ENCODE results near the gene RAD51AP1.

Gene RAD51AP1

DNA sequence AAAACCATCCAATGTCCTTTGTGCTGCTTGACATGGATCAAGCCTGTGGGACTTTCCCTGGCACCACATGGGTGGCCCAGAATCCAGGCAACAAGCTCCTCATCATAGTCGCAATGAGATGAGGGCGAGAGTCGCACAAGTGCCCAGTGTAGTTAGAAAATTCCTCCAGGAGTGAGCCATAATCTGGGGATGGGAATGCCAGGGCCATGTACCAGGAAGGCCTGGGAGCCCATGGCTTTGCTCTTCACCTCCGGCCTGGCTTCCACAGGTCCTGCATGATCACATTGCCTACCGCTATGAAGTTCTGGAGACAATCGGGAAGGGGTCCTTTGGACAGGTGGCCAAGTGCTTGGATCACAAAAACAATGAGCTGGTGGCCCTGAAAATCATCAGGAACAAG, 57.2 kb downstream of the RAD51AP1 start:
- no peak overlapping the region for H3K27ac ChIP-seq
- TF ChIP-seq ZFX (IDR thresholded peaks at IDR 0.05), result no peak
- TF ChIP-seq, protein P1, sequence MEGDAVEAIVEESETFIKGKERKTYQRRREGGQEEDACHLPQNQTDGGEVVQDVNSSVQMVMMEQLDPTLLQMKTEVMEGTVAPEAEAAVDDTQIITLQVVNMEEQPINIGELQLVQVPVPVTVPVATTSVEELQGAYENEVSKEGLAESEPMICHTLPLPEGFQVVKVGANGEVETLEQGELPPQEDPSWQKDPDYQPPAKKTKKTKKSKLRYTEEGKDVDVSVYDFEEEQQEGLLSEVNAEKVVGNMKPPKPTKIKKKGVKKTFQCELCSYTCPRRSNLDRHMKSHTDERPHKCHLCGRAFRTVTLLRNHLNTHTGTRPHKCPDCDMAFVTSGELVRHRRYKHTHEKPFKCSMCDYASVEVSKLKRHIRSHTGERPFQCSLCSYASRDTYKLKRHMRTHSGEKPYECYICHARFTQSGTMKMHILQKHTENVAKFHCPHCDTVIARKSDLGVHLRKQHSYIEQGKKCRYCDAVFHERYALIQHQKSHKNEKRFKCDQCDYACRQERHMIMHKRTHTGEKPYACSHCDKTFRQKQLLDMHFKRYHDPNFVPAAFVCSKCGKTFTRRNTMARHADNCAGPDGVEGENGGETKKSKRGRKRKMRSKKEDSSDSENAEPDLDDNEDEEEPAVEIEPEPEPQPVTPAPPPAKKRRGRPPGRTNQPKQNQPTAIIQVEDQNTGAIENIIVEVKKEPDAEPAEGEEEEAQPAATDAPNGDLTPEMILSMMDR (conservative IDR thresholded peaks at IDR 0.05), result no peak

DNA sequence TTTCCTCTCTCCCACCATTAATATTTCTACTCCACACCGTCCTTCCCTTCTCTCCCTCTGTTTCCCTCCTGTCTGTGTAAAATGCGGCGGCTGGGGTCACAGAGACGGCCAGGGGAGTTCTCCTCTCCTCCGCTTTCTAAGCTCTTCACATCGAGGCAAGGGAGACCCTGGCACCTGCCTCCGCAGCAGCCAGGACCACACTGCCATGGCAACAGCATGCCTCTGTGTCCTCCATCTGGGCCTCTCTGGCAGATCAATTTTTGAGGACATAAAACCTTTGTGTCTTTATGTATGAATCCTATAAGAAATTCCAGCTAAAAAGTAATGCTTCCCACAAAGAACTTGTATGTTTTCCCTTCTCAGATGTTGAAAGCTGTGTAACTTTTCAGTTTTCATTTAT, 64.7 kb downstream of the RAD51AP1 start:
- no peak overlapping the region for H3K27ac ChIP-seq
- TF ChIP-seq, protein P1 (conservative IDR thresholded peaks at IDR 0.05), result no peak
- no peak for TF ChIP-seq ZFX (IDR thresholded peaks at IDR 0.05)

DNA sequence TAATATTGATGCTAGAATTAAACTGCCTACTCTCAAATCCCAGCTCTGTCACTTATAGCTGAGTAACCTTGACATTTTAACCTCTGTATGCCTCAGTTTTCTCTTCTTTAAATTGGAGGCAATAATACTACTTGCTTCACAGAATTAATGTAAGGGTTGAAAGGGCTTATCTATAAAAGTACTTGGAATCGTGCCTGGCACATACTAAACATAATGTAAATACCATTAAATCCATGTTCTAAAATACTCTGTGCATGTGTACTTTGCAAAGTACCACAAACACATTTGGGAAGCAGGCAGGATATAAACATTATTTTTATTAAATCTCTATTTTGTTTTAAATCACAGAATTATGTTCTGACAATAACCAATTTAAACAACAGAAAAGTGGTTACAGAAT, 65.3 kb downstream of the RAD51AP1 start:
- no peak for TF ChIP-seq ZFX (IDR thresholded peaks at IDR 0.05)
- TF ChIP-seq, protein P1 (conservative IDR thresholded peaks at IDR 0.05), result no peak
- no peak overlapping the region for H3K27ac ChIP-seq

DNA sequence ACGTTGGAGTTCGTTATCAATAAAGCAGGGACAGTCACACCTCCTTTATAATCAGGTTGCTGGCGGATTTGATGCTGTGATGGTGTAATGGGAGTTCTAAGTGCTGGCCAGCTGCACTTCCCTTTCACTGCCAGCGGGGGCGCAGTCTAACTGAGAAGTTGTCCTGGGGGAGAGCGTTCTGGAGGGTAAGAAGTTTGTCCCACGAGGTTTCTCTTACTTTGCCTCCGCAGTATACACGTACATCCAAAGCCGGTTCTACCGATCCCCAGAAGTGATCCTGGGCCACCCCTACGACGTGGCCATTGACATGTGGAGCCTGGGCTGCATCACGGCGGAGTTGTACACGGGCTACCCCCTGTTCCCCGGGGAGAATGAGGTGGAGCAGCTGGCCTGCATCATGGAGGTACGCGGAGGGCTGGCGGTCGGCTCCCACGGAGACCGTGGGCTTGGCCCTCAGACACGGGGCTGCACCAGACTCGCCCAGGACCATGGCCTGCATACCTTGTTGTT, 66.0 kb downstream of the RAD51AP1 start:
- H3K27ac ChIP-seq, result peak overlapping the region; percentile 82
- TF ChIP-seq, protein P1 (conservative IDR thresholded peaks at IDR 0.05), result peak; percentile 99
- peak; percentile 63 for TF ChIP-seq ZFX (IDR thresholded peaks at IDR 0.05)

DNA sequence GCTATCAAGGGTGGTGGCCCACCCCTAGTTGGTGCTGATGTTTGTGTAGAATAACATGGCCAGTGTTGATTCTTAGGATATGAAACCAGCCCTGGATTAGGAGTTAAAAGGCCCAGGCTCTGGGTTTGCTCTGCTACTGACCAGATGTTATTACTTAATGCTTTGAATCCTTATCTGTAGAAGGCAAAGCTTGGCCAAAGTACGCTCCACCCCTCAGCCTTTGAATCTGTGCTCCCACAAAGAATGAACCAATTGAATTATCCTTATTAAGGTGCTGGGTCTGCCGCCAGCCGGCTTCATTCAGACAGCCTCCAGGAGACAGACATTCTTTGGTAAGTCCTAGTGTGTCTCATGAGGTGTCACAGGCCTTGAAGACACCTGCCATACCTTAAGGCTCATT, 68.4 kb downstream of the RAD51AP1 start:
- TF ChIP-seq, protein P1 (conservative IDR thresholded peaks at IDR 0.05), result no peak
- no peak for TF ChIP-seq ZFX (IDR thresholded peaks at IDR 0.05)
- no peak overlapping the region for H3K27ac ChIP-seq

DNA sequence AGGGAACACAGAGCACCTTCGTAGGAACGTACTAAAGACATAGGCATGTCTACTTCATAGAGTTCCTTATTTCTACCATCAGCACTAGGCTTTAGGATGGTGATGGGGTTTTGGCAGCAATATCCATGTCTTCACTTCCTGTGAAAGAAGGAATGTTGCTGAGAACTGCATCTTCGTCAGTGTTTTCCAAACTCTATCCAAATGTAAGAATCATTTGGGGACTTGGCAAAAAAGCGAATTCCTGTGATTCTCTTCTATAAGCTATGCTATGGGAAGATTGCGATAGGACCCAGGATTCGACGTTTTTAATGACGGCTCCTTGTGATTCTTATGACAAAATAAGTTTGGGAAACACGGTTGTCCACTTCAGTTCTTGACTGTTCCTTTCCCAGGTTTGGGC, 70.4 kb downstream of the RAD51AP1 start:
- H3K27ac ChIP-seq, result no peak overlapping the region
- no peak for TF ChIP-seq ZFX (IDR thresholded peaks at IDR 0.05)
- TF ChIP-seq, protein P1 (conservative IDR thresholded peaks at IDR 0.05), result no peak

Data from C4-2B (cell line).